NCI-H2107 (cell line): ENCODE results near the gene GNS.

Experiments
- DNase-seq: peaks from one replicate; lab custom pipeline; 2025; lab: John Stamatoyannopoulos, UW

The GNS gene

GRCh38 chr12:64735442-64735841, 23.8 kb downstream of the GNS start:
- DNase-seq, result no peak

- DNase-seq, result peak; percentile 62
Observed at GRCh38 chr12:64733857-64734256, 25.3 kb downstream of the GNS start.

GRCh38 chr12:64731683-64732082, 27.5 kb downstream of the GNS start:
- DNase-seq, result no peak

DNA sequence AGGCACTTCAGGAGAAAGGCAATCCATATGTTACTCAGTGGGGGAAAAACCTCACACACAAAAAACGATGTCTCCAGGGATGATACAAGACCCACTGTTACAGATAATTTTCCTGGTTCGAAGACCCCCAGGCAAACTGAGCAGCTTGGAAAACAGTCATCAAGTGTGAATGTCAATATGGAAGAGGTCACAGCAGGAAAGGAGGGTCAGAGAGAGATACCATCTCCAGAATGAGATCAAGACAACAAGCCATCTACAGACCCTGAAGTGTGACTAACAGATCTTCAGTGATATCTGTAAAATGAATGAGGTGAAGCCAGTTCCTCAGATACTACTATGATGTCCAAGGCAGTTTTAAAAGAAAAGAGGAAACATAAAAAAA, 28.6 kb downstream of the GNS start:
- DNase-seq, result no peak

DNA sequence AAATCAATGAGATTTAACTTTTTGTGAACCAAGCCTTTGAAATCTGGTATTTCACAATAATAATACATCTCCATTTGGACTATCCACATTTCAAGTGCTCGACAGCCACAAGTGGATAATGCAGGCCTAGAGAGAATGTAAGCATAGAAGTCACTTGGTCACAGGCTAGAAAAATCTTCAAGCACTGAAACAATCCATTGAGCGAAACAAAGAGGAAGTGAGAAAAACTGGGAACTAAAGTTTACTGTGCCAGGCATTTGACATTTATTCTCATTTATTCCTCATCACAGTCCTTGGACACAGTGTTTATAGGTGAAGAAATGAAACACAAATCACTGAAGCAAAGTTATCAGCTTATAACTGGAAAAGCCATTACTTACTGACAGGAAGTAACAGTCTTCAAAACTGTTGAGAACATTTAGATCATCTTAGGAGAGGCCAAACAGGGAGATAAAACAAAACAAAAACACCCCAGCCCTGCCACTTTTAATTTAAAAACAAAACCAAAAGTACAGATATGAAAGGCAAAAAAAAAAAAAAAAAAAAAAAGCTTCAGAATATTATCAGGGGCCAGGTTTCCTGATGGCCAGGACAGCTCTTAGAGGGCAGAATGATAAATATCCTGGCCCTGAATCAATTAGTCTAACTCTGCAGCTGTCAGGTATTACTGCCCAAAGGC, 29.2 kb downstream of the GNS start:
- no peak for DNase-seq

DNA sequence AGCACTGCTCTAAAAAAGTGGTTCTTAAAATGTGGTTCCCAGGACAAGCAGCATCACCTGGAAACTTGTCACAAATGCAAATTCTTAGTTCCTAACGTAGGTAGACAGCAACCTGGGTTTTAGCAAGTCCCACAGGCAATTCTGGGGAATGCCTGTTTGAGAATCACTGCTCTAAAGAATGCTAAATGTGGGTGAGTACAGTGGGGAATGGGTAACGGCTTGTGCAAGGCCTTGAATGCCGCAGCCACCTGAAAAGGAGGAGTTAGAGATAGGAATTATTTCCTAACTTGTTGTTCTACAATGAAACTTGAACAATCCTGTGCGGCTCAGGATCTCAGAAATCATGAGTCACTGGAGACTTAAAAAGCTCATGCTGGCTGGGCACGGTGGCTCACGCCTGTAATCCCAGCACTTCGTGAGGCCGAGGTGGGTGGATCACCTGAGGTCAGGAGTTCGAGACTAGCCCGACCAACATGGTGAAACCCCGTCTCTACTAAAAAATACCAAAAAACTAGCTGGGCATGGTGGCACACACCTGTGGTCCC, 34.9 kb downstream of the GNS start:
- DNase-seq, result no peak

DNA sequence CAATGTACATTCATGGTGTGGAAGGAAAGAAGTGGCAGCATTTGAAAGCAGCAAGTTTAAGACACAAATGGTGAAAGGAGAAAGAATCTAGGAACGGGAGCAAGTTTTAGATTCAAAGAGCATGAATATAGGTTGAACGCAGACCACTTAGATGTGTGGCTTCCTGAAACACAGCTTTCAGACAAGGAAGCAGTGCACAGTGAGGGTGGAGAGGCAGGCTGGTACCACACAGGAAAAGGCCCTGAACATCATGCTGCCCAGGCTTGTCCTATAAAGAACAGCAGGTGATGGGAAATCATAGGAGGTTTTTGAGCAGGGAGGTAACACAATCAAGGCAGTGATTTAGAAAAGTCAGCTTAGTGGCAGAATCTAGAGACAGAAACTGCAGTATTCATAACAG, 35.6 kb downstream of the GNS start:
- no peak for DNase-seq

DNA sequence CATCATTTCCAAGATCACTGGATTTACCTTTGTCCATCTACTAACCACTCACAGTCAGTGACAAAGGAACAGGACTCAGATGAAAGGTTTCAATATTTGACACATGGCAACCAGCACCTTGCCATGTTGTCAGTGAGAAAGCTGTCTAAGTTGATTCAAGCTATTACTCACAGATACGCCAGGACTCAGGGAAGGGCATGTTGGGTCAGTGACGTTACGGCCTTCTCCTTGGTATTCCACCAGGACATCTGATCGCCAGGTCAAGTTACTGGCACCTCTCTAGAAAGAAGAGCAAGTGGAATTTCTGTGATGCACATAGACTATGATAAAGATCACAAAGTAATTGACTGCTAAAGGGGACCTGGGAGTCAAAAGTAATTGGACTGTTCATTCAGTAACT, 36.4 kb downstream of the GNS start:
- DNase-seq, result no peak

DNA sequence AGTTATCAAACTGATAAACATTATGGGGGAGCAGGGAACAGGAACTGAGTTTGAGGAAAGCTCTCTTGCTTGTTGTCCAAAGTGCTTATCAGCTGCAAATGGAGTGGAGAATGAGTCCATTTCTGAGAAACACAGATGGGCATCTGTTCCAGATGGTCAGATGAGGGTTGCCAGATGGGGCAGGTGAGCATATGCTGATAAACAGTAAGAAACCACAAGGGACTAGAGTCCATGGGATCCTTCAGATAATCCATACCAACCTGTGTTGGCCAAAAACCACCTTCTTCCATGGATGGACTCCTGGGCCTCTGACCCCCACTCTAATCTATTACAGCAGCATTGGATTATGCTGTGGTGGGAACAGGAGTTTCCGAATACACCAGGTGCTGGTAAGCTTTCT, 38.3 kb downstream of the GNS start:
- DNase-seq, result no peak

GRCh38 chr12:64718649-64719048, 40.6 kb downstream of the GNS start:
- no peak for DNase-seq

- DNase-seq, result no peak
Observed at GRCh38 chr12:64716839-64717455, 42.3 kb downstream of the GNS start.

- no peak for DNase-seq
Observed at GRCh38 chr12:64716371-64716770, 42.8 kb downstream of the GNS start.

DNA sequence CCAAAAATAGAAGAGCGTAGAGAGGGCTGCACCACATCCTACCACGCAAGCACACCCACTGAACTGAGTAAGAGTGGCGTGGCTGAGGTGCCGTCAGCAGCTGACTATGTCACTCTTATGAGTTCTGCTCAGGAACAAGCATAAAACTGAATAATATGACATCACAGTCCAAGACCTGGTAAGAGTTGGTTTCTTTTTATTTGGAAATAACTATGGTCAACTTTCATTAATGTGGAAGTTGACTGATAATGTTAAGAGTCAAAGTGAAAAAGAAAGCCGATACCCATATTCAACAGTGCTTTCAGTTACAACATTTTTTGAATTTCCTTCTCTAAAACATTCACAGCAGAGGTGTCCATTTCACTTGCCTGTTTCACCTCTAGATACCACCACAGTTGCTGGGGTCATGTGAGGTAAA, 44.6 kb downstream of the GNS start:
- DNase-seq, result no peak

DNA sequence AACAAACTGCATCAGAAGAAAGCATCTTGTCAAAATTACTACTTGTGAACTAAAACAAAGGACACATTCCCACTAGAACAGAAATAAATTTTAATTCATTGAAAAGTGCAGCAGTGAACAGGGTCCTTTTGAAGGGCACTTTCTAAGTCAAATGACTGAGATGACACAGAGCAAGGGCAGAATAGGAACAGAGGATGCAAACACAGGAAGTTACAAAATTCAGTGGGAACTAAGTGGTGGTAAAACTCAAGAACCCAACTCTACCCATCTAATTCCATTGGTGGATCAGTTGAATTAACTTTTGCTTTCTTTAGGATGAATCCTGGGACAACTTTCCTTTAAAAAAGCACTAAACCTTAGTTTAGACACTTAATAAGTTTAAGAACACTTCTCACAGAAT, 45.8 kb downstream of the GNS start:
- no peak for DNase-seq

- DNase-seq, result no peak
Observed at GRCh38 chr12:64709429-64709828, 49.8 kb downstream of the GNS start.

- DNase-seq, result no peak
Observed at GRCh38 chr12:64707926-64708325, 51.3 kb downstream of the GNS start.

GRCh38 chr12:64707362-64707761, 51.8 kb downstream of the GNS start:
- DNase-seq, result no peak

DNA sequence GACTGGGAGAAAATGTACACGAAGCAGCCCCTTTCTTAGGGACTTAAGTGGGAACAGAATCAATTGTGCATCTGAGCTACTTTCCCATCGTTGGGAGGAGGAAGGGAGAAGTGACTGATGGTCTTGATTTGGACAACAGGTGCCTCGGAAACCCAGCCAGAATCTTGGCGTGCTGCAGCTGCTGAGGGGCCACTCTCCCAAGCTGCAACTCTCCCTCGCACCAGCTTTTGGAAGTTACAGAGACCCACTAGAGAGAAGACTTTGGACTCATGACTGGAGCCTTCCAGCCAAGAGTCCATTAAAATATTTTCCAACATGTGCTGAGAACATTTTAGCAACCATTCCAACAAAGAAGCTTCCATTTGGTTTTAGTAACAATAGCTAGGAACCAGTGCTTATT, 52.3 kb downstream of the GNS start:
- DNase-seq, result no peak

GRCh38 chr12:64706306-64706705, 52.9 kb downstream of the GNS start:
- no peak for DNase-seq

DNA sequence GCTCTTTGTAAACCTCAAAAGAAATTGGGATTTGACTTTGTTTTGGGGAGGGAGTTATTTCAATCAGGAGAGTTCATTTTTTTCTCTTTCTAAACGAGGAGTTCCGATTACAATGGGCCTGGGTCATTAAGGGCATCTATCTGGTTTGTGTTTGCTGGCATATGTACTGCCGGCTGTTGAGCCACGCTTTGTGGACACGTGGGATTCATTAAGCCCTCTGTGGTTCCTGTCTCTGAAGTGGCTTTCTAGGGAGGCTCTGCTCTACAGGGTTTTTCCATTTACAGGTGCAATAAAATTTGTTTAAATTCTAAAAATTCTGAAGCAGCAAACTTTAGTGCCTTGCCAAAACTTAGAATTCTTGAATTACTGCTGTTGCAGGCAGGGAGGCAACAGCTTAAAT, 57.9 kb downstream of the GNS start:
- DNase-seq, result peak; percentile 47

- no peak for DNase-seq
Observed at GRCh38 chr12:64700532-64700931, 58.7 kb downstream of the GNS start.

GRCh38 chr12:64699504-64700115, 59.6 kb downstream of the GNS start:
- DNase-seq, result no peak

DNA sequence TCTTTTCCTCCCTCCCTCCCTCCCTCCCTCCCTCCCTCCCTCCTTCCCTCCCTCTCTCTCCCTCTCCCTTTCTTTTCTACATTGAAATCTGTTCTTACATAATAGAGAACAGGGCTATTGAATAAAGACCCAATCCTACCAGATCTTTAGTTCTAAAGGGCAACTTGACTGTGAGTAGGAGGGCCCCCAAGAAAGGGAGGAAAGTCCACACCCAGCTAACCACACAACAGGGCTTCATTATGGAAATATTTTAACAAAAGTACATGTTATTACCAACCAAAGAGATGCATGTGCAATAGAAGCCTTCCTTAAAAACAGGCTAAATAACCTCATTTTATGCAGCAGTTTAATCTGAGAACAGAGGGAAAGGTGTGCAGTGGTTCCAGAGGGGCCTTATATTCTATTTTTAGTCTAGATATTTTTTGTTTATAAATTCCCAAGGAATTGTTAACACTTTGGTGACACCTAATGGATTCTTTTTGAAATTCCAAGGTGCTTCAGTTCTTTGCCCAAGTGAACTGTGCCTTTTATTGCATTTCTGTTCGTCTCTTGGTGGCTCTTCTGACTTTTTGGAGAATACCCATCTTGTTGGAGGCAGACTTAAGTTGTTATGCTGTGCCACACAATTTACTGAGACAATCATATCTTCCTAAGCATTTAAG, 63.0 kb downstream of the GNS start:
- DNase-seq, result peak; percentile 16
